Astrocyte (in vitro differentiated cells and primary cell): Measurements from ENCODE around the gene ZNF200. TPM values are rescaled to one million over a fixed set of nuclear protein-coding genes. Genes with fewer than 3 reads are reported as not detected.

Experiments used
- DNase-seq: peaks from one replicate; pipeline ENCODE4 v3.0.0-alpha.2; 2010; ENCODE audit warnings: low read depth
- FAIRE-seq: peaks from 2 replicates; lab custom pipeline; 2011; peaks lifted over from hg19 to GRCh38; lab: Jason Lieb, UNC
- H2AFZ ChIP-seq: 2 replicates; pipeline ENCODE4 v1.6.0; 2012; ENCODE audit warnings: low read depth, low read length, inconsistent platforms
- H3K27ac ChIP-seq: 2 replicates; pipeline ENCODE4 v1.5.1; 2011; ENCODE audit warnings: low read depth, low read length, inconsistent platforms
- H3K27me3 ChIP-seq: 2 replicates; pipeline ENCODE4 v1.6.0; 2011; ENCODE audit warnings: low read length, inconsistent platforms; ENCODE audit not compliant: insufficient read depth
- H3K36me3 ChIP-seq: 2 replicates; pipeline ENCODE4 v1.5.1; 2011; ENCODE audit warnings: low read length, inconsistent platforms; ENCODE audit not compliant: insufficient read depth
- H3K4me1 ChIP-seq: 2 replicates; pipeline ENCODE4 v1.5.1; 2011; ENCODE audit warnings: low read length, inconsistent platforms; ENCODE audit not compliant: insufficient read depth
- H3K4me2 ChIP-seq: 2 replicates; pipeline ENCODE4 v1.6.0; 2012; ENCODE audit warnings: low read length, inconsistent platforms
- H3K4me3 ChIP-seq: 2 replicates; pipeline ENCODE4 v1.5.1; 2011; ENCODE audit warnings: low read depth, mild to moderate bottlenecking, low read length, inconsistent platforms; ENCODE audit not compliant: insufficient read depth
- H3K79me2 ChIP-seq: 2 replicates; pipeline ENCODE4 v1.6.0; 2012; ENCODE audit warnings: mild to moderate bottlenecking, low read length, inconsistent platforms; ENCODE audit not compliant: insufficient read depth
- H3K9ac ChIP-seq: 2 replicates; pipeline ENCODE4 v1.6.0; 2012; ENCODE audit warnings: mild to moderate bottlenecking, low read length, inconsistent platforms
- H3K9me3 ChIP-seq: 2 replicates; pipeline ENCODE4 v1.5.1; 2012; ENCODE audit warnings: low read depth, mild to moderate bottlenecking, low read length, inconsistent platforms; ENCODE audit not compliant: insufficient read depth
- H4K20me1 ChIP-seq: 2 replicates; pipeline ENCODE4 v1.6.0; 2012; ENCODE audit warnings: low read length, inconsistent platforms; ENCODE audit not compliant: insufficient read depth
- H3K27ac Mint-ChIP-seq: one replicate; pipeline ENCODE4 v1.8.0; 2021; ENCODE audit warnings: mild to moderate bottlenecking, mixed read lengths; ENCODE audit not compliant: unreplicated experiment
- H3K27me3 Mint-ChIP-seq: one replicate; pipeline ENCODE4 v1.8.0; 2021; ENCODE audit warnings: low read depth, mixed read lengths; ENCODE audit not compliant: unreplicated experiment
- H3K36me3 Mint-ChIP-seq: one replicate; pipeline ENCODE4 v1.8.0; 2021; ENCODE audit warnings: low read depth, mixed read lengths; ENCODE audit not compliant: unreplicated experiment
- H3K4me1 Mint-ChIP-seq: one replicate; pipeline ENCODE4 v1.8.0; 2021; ENCODE audit warnings: low read depth, mixed read lengths; ENCODE audit not compliant: unreplicated experiment
- H3K4me3 Mint-ChIP-seq: one replicate; pipeline ENCODE4 v1.8.0; 2021; ENCODE audit warnings: mild to moderate bottlenecking, moderate library complexity, mixed read lengths; ENCODE audit not compliant: unreplicated experiment
- H3K9me3 Mint-ChIP-seq: one replicate; pipeline ENCODE4 v1.8.0; 2021; ENCODE audit warnings: mild to moderate bottlenecking, mixed read lengths; ENCODE audit not compliant: unreplicated experiment
- CTCF ChIP-seq: IDR thresholded peaks from 2 replicates; pipeline ENCODE4 v1.5.1; 2011; ENCODE audit warnings: low read depth, mild to moderate bottlenecking, inconsistent platforms, low read length, moderate library complexity; ENCODE audit not compliant: insufficient read depth
- EZH2 ChIP-seq: IDR thresholded peaks from 2 replicates; pipeline ENCODE4 v1.6.1; 2012; ENCODE audit warnings: mild to moderate bottlenecking, low read length, inconsistent platforms; ENCODE audit not compliant: insufficient read depth
- total RNA-seq: library from RNA; stranded (reverse); gene quantifications from 2 replicates; pipeline ENCODE4 v1.2.1, GENCODE V29; 2021

The ZNF200 gene
- total RNA-seq, 1 donor from 2014 or later, result 9.2 TPM

GRCh38 chr16:3179651-3180050 is 55.3 kb downstream of the ZNF200 start:
- peaks cover 2% of the 10 kb centered on the region for H3K36me3 Mint-ChIP-seq
- no peak overlapping the region for H3K4me3 Mint-ChIP-seq
- DNase-seq, result no peak
- FAIRE-seq, result no peak
- peaks cover 5% of the 10 kb centered on the region for H4K20me1 ChIP-seq
- H3K4me2 ChIP-seq, result no peak overlapping the region
- TF ChIP-seq CTCF, result no peak
- no peak for TF ChIP-seq EZH2
- no peaks in the 10 kb centered on the region for H3K9me3 ChIP-seq
- no peaks in the 10 kb centered on the region for H3K36me3 ChIP-seq
- no peak overlapping the region for H3K9ac ChIP-seq
- no peak overlapping the region for H3K27ac ChIP-seq
- H3K9me3 Mint-ChIP-seq, result no peaks in the 10 kb centered on the region
- peaks cover 9% of the 10 kb centered on the region for H3K4me1 ChIP-seq
- no peaks in the 10 kb centered on the region for H3K4me1 Mint-ChIP-seq
- H3K79me2 ChIP-seq, result no peaks in the 10 kb centered on the region
- H2AFZ ChIP-seq, result no peak overlapping the region
- peaks cover 48% of the 10 kb centered on the region for H3K27me3 Mint-ChIP-seq
- H3K4me3 ChIP-seq, result no peak overlapping the region
- peaks cover 48% of the 10 kb centered on the region for H3K27me3 ChIP-seq
- H3K27ac Mint-ChIP-seq, result no peak overlapping the region

- no peaks in the 10 kb centered on the region for H3K36me3 Mint-ChIP-seq
- Histone ChIP-seq H3K4me3 (no peak overlapping the region), H3K79me2 (no peaks in the 10 kb centered on the region), H3K4me2 (peak overlapping the region; percentile 71), H3K9ac (no peak overlapping the region), H3K9me3 (no peaks in the 10 kb centered on the region), H3K27me3 (peaks cover 45% of the 10 kb centered on the region), H3K4me1 (no peaks in the 10 kb centered on the region), H4K20me1 (no peaks in the 10 kb centered on the region), H3K36me3 (no peaks in the 10 kb centered on the region), H2AFZ (no peak overlapping the region), H3K27ac (no peak overlapping the region)
- H3K27ac Mint-ChIP-seq, result peak overlapping the region; percentile 62
- no peak for FAIRE-seq
- peaks cover 2% of the 10 kb centered on the region for H3K4me1 Mint-ChIP-seq
- no peak for DNase-seq
- peaks cover 53% of the 10 kb centered on the region for H3K27me3 Mint-ChIP-seq
- peak; percentile 25 for TF ChIP-seq EZH2
- no peak for TF ChIP-seq CTCF
- H3K9me3 Mint-ChIP-seq, result peaks cover 4% of the 10 kb centered on the region
- peak overlapping the region; percentile 50 for H3K4me3 Mint-ChIP-seq
Measured at GRCh38 chr16:3175157-3176093, 59.5 kb downstream of the ZNF200 start.

GRCh38 chr16:3174618-3175148 is 60.3 kb downstream of the ZNF200 start:
- TF ChIP-seq EZH2, result no peak
- no peak for TF ChIP-seq CTCF
- Histone ChIP-seq H3K4me3 (no peak overlapping the region), H3K4me2 (peak overlapping the region; percentile 71), H3K9ac (no peak overlapping the region), H2AFZ (no peak overlapping the region), H3K36me3 (no peaks in the 10 kb centered on the region), H3K9me3 (no peaks in the 10 kb centered on the region), H3K27me3 (peaks cover 45% of the 10 kb centered on the region), H4K20me1 (no peaks in the 10 kb centered on the region), H3K27ac (no peak overlapping the region), H3K79me2 (no peaks in the 10 kb centered on the region), H3K4me1 (no peaks in the 10 kb centered on the region)
- Mint-ChIP-seq H3K27ac (no peak overlapping the region), H3K9me3 (peaks cover 4% of the 10 kb centered on the region), H3K27me3 (peaks cover 52% of the 10 kb centered on the region), H3K4me1 (peaks cover 2% of the 10 kb centered on the region), H3K36me3 (no peaks in the 10 kb centered on the region), H3K4me3 (no peak overlapping the region)
- no peak for DNase-seq
- FAIRE-seq, result no peak
